GM21515 (cell line): Measurements from ENCODE around the gene CIAO3.
A peak's percentile ranks its signal among the peaks of the same experiment; 100 is the strongest.
"Not testable (repeated sequence)": the region's sequence is repeated elsewhere in the genome, so short reads cannot be mapped to it uniquely, and the experiment has no call there.

Experiments
- ATAC-seq: cut with Tn5 transposase; IDR thresholded peaks from one replicate; pipeline ENCODE4 v1.9.1; 2021; ENCODE audit not compliant: unreplicated experiment

The CIAO3 gene

GRCh38 chr16:760545-761343 is 19.9 kb upstream of the CIAO3 start, which contains the start of gene MSLN:
Gene MSLN, plus strand, starts transcription at chr16:760734. Its CDS starts 1,947 bp downstream, at chr16:762681.
- ATAC-seq, result no peak

- no peak for ATAC-seq
Observed at GRCh38 chr16:760065-760464, 19.3 kb upstream of the CIAO3 start.

GRCh38 chr16:759110-759910 is 18.5 kb upstream of the CIAO3 start:
- ATAC-seq, result no peak

GRCh38 chr16:756428-756827 is 15.6 kb upstream of the CIAO3 start:
- no peak for ATAC-seq

- no peak for ATAC-seq
Observed at GRCh38 chr16:754656-755055, 13.9 kb upstream of the CIAO3 start.

- not testable (repeated sequence) for ATAC-seq
Observed at GRCh38 chr16:754121-754607, 13.4 kb upstream of the CIAO3 start.

- no peak for ATAC-seq
Observed at GRCh38 chr16:752007-752312, 11.2 kb upstream of the CIAO3 start.

- no peak for ATAC-seq
Observed at GRCh38 chr16:751152-752006, 10.6 kb upstream of the CIAO3 start.

- ATAC-seq, result no peak
Observed at GRCh38 chr16:750485-750884, 9.7 kb upstream of the CIAO3 start.

- no peak for ATAC-seq
Observed at GRCh38 chr16:749010-749409, 8.2 kb upstream of the CIAO3 start.

- ATAC-seq, result no peak
Observed at GRCh38 chr16:747978-748746, 7.4 kb upstream of the CIAO3 start.

- no peak for ATAC-seq
Observed at GRCh38 chr16:746637-747036, 5.8 kb upstream of the CIAO3 start.

- ATAC-seq, result no peak
Observed at GRCh38 chr16:745739-746138, 4.9 kb upstream of the CIAO3 start.

GRCh38 chr16:743794-744500 is 3.1 kb upstream of the CIAO3 start:
- no peak for ATAC-seq

GRCh38 chr16:742894-743293 is 2.1 kb upstream of the CIAO3 start:
- not testable (repeated sequence) for ATAC-seq

- no peak for ATAC-seq
Observed at GRCh38 chr16:741986-742629, 1.3 kb upstream of the CIAO3 start.

GRCh38 chr16:740459-740763 is 386 bp downstream of the CIAO3 start:
- peak; percentile 3 for ATAC-seq

- no peak for ATAC-seq
Observed at GRCh38 chr16:739560-740458, 988 bp downstream of the CIAO3 start.
